Tibial nerve (tissue), 4 donors: ENCODE results near the gene CSKMT. TPM values are rescaled to one million over a fixed set of nuclear protein-coding genes. Genes with fewer than 3 reads are reported as not detected.
A peak's percentile ranks its signal among the peaks of the same experiment; 100 is the strongest.

Experiments used
- DNase-seq, 2 donors: peaks; one replicate each; pipeline ENCODE4 v3.0.0-alpha.2; 2019; ENCODE audit warnings: low spot score in 2 of 2
- H3K27ac ChIP-seq, 4 donors: fragments of 200-600 bp; sonication (generic) in 3 of 4; one replicate each; pipeline ENCODE4 v1.5.1; 2017 to 2019; ENCODE audit warnings: mild to moderate bottlenecking in 1 of 4
- H3K27me3 ChIP-seq, 2 donors: fragments of 200-600 bp; sonication (generic) in 1 of 2; one replicate each; pipeline versions ENCODE4 v1.5.1 to v1.6.0; 2017 to 2019
- H3K36me3 ChIP-seq, 3 donors: fragments of 200-600 bp; sonication (generic); one replicate each; pipeline ENCODE4 v1.5.1; 2018 to 2019
- H3K4me1 ChIP-seq, 4 donors: fragments of 200-600 bp; sonication (generic) in 3 of 4; one replicate each; pipeline ENCODE4 v1.5.1; 2017 to 2019
- H3K4me3 ChIP-seq, 4 donors: fragments of 200-600 bp; sonication (generic) in 3 of 4; one replicate each; pipeline ENCODE4 v1.5.1; 2017 to 2019; ENCODE audit warnings: mild to moderate bottlenecking in 1 of 4, moderate library complexity in 1 of 4
- H3K9me3 ChIP-seq, 4 donors: fragments of 200-600 bp; sonication (generic) in 3 of 4; one replicate each; pipeline ENCODE4 v1.5.1; 2017 to 2019
- CTCF ChIP-seq, 5 experiments: fragments of 200-600 bp in 3 of 5; fragments of 450-650 bp in 2 of 5; sonication (generic) in 3 of 5; IDR thresholded peaks; one replicate each; pipeline ENCODE4 v1.5.1; 2016 to 2019; ENCODE audit warnings: antibody characterized with exemption in 5 of 5, mild to moderate bottlenecking in 3 of 5, moderate library complexity in 2 of 5
- EP300 ChIP-seq, 2 donors: sonication (generic); formaldehyde crosslinking; IDR thresholded peaks; one replicate each; pipeline ENCODE4 v1.6.1; 2017; ENCODE audit warnings: antibody characterized with exemption in 2 of 2, mild to moderate bottlenecking in 1 of 2
- POLR2A ChIP-seq, 2 donors: fragments of 450-650 bp; IDR thresholded peaks; one replicate each; pipeline ENCODE4 v1.6.1; 2017; ENCODE audit warnings: antibody characterized with exemption in 2 of 2, mild to moderate bottlenecking in 2 of 2, moderate library complexity in 2 of 2
- WGBS, 2 donors: methylation state at CpG; one replicate each; pipeline ENCODE4 v1.1.5; 2018; 5-methylcytosine and 5-hydroxymethylcytosine counted together
- total RNA-seq, 4 donors: library from RNA; depleted of rRNA; stranded (reverse); fragments of >200 nt; gene quantifications; one replicate each; pipeline ENCODE4 v1.1.0, GENCODE V29; 2016

The CSKMT gene
- total RNA-seq, 4 donors from 2014 or later: 2.6 to 17.0 (median 5.7) TPM

DNA sequence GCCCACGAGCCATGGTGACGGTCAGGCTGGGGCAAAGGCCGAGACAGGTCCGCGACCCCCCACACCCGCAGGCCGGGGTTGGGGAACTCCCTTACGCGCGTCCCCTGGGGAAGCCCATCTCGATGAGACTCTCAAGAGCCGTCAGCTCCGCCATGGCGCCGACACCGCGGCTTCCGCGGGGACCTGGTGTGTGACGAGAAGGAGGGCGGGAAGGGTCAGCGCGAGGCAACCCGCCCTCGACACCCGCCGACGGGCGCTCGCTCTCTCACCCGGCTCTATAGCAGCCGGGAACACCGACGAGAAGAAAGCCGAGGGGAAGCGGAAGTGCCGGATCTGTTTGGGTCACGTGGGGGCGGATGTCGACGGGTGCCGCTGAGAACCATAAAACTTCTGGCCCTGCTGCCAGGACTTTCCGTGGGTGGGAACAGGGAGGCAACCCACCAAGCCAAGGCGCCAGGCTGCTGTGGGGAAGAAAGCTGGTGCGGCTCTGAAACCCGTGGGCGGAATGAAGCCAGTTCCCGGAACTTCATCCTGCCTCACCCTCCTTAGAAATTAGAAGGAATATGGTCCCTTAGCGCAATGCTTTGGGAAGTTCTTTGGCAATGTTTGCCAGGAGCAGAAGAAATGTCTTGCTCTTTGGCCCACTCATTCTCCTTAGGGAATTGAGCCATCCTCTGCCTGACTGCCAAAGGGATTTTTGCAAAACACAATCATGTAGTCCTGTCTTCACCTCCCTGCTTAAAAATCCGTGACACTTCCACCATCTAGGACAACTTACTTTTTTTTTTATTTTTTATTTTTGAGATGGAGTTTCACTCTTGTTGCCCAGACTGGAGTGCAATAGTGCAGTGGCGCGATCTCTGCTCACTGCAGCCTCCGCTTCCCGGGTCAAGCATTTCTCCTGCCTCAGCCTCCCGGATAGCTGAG lies 13.9 kb downstream of the CSKMT start, which contains the start of gene UBXN1:
Gene UBXN1 (minus strand): TSS at position 304 of the 927 bp plus-strand sequence. CDS start 150 bp downstream, at position 154.
- TF ChIP-seq EP300 (IDR thresholded peaks at IDR 0.05) (peak; percentile 67 to 95), POLR2A (IDR thresholded peaks at IDR 0.05) (peak in 1 of 2 donors; percentile 53), CTCF (IDR thresholded peaks at IDR 0.05) (peak in 1 of 5 experiments; percentile 38)
- peaks cover 0 to 40% (median 0%) of the 10 kb centered on the region in 3 donors for H3K36me3 ChIP-seq
- peak within 1 kb of the TSS; percentile 78 to 97 (median 93) for H3K4me3 ChIP-seq
- DNase-seq: peak; percentile 89 to 94
- 8 to 9% methylated on average over 31 to 33 of the region's 55 CpGs for WGBS, 2 donors
- peaks cover 0 to 53% (median 15%) of the 10 kb centered on the region in 4 donors for H3K4me1 ChIP-seq
- peak within 1 kb of the TSS; percentile 60 to 93 (median 90) for H3K27ac ChIP-seq
- no peaks in the 10 kb centered on the region for H3K9me3 ChIP-seq
- no peaks in the 10 kb centered on the region for H3K27me3 ChIP-seq

- H3K9me3 ChIP-seq: no peaks in the 10 kb centered on the region
- H3K36me3 ChIP-seq: peaks cover 0 to 22% (median 0%) of the 10 kb centered on the region in 3 donors
- H3K4me1 ChIP-seq: peaks cover 0 to 47% (median 15%) of the 10 kb centered on the region in 4 donors
- peak overlapping the region in 2 of 4 donors; percentile 36 to 43 for H3K27ac ChIP-seq
- peak in 1 of 2 donors; percentile 69 for DNase-seq
- H3K4me3 ChIP-seq: no peak overlapping the region
- TF ChIP-seq EP300 (IDR thresholded peaks at IDR 0.05): peak in 1 of 2 donors; percentile 28
- peak; percentile 37 to 71 (median 39) for TF ChIP-seq CTCF (IDR thresholded peaks at IDR 0.05)
- no peak for TF ChIP-seq POLR2A (IDR thresholded peaks at IDR 0.05)
- H3K27me3 ChIP-seq: no peaks in the 10 kb centered on the region
- WGBS, 2 donors: 43 to 47% methylated on average over 4 of the region's 4 CpGs
Observed at GRCh38 chr11:62680825-62681240, 15.7 kb downstream of the CSKMT start.

DNA sequence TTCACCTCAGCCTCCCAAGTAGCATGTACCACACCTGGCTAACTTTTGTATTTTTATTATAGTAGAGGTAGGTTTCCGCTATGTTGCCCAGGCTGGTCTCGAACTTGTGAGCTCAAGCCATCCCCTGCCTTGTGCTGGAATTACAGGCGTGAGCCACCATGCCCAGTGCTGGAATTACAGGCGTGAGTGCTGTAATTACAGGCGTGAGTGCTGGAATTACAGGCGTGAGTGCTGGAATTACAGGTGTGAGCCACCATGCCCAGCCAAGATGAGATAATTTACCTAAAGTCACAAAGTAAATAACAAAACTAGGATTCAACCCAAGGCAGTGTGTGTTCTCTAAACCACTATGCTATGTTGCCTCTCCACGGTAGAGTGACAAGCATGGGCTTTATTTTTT lies 17.4 kb downstream of the CSKMT start:
- WGBS, 2 donors: 91 to 93% methylated on average over 7 of the region's 7 CpGs
- H3K4me1 ChIP-seq: peaks cover 0 to 35% (median 14%) of the 10 kb centered on the region in 4 donors
- no peak overlapping the region for H3K4me3 ChIP-seq
- no peak for DNase-seq
- H3K27ac ChIP-seq: no peak overlapping the region
- peaks cover 0 to 5% (median 0%) of the 10 kb centered on the region in 3 donors for H3K36me3 ChIP-seq
- TF ChIP-seq POLR2A (IDR thresholded peaks at IDR 0.05) (no peak), CTCF (IDR thresholded peaks at IDR 0.05) (no peak), EP300 (IDR thresholded peaks at IDR 0.05) (no peak)
- peaks cover 0 to 2% of the 10 kb centered on the region in 2 donors for H3K27me3 ChIP-seq
- no peaks in the 10 kb centered on the region for H3K9me3 ChIP-seq

DNA sequence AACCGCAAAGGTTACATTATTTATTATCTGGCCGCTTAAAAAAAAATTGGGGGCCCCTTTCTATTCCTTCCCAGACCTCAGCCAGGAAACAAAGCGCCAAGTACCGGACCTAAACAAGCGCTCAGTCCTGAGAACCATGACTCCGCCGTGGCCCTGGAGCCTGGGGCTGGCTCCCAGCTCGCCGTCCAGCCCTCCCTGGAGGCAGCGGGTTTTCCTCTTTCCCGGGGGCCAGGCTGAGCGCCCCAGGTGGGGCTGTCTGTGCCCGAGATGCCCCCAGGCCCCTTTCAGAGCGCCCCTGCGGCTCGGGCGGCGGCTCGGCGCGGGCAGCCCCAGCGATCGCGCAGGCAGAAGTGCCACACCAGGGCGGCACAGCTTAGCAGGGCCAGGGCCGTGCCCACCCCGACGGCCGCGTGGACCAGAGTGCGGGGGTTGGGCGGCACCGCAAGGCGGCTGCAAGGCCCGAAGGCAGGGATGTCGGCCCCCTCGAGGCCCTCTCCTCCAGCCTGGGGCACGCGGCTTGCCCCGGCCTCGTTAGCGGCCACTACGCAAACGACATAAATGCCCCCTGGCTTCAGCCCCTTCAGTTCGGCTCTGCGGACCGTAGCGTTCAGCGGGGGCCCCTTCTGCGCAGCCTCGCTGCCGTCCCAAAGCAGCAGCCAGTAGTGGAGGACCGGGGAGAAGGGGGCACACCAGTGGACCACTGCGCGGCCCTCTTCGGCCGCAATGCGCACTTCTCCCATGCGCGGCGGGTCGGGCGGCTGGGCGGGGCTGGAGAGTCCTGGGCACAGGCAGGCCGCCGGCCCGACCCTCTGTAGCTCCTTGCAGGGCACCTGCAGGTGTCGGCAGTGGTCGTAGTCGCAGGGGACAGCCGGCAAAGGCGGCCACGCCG lies 22.6 kb downstream of the CSKMT start:
- WGBS, 2 donors: 36 to 47% methylated on average over 49 to 51 of the region's 74 CpGs
- Histone ChIP-seq H3K4me3 (peak overlapping the region; percentile 18 to 47 (median 25)), H3K9me3 (no peaks in the 10 kb centered on the region), H3K36me3 (peaks cover 0 to 31% (median 3%) of the 10 kb centered on the region in 3 donors), H3K4me1 (peaks cover 0 to 24% (median 3%) of the 10 kb centered on the region in 4 donors), H3K27ac (peak overlapping the region; percentile 22 to 81 (median 65)), H3K27me3 (peaks cover 0 to 13% of the 10 kb centered on the region in 2 donors)
- DNase-seq: no peak
- no peak for TF ChIP-seq EP300 (IDR thresholded peaks at IDR 0.05)
- TF ChIP-seq POLR2A (IDR thresholded peaks at IDR 0.05): no peak
- TF ChIP-seq CTCF (IDR thresholded peaks at IDR 0.05): no peak
